Activated CD8-positive, alpha-beta T cell treated with anti-CD3 and anti-CD28 coated beads for 36 hours (primary cell): ENCODE data around the gene ANXA6. TPM values are rescaled to one million over a fixed set of nuclear protein-coding genes. Genes with fewer than 3 reads are reported as not detected.

Experiments used
- ATAC-seq: fragments of 200-7000 bp; cut with Tn5 transposase; one replicate; pipeline ENCODE4 v1.10.0; 2021; ENCODE audit warnings: mild to moderate bottlenecking, moderate library complexity
- CTCF ChIA-PET: fragments of 350-600 bp; sonication (Branson Sonifier 250); formaldehyde crosslinking; loops from one replicate; lab custom pipeline; 2021; ENCODE audit warnings: antibody characterized with exemption; lab: Charles Lee
- POLR2A ChIA-PET: fragments of 350-600 bp; sonication (Branson Sonifier 250); formaldehyde crosslinking; loops from one replicate; lab custom pipeline; 2021; ENCODE audit warnings: antibody characterized with exemption; lab: Charles Lee
- DNase-seq: peaks from one replicate; pipeline ENCODE4 v3.0.0-alpha.2; 2020
- H3K27ac Mint-ChIP-seq: one replicate; pipeline ENCODE4 v1.8.0; 2021; ENCODE audit warnings: mild to moderate bottlenecking, mixed read lengths
- H3K27me3 Mint-ChIP-seq: one replicate; pipeline ENCODE4 v1.8.0; 2021; ENCODE audit warnings: mixed read lengths
- H3K36me3 Mint-ChIP-seq: one replicate; pipeline ENCODE4 v1.8.0; 2021; ENCODE audit warnings: low read depth, mixed read lengths
- H3K4me1 Mint-ChIP-seq: one replicate; pipeline ENCODE4 v1.8.0; 2021; ENCODE audit warnings: low read depth, mixed read lengths
- H3K4me3 Mint-ChIP-seq: one replicate; pipeline ENCODE4 v1.8.0; 2021; ENCODE audit warnings: mild to moderate bottlenecking, moderate library complexity, mixed read lengths
- H3K9me3 Mint-ChIP-seq: one replicate; pipeline ENCODE4 v1.8.0; 2021; ENCODE audit warnings: mixed read lengths
- intact Hi-C: fragments of 100-400 bp; cut with micrococcal nuclease; formaldehyde crosslinking; loops from one replicate; pipeline ENCODE4 v1.10.0; 2022
- total RNA-seq, 2 experiments: library from RNA; stranded (reverse); gene quantifications; one replicate each; pipeline ENCODE4 v1.2.3, GENCODE V29; 2021
- TF ChIP-seq, protein P1 (sequence below): fragments of 200-600 bp; IDR thresholded peaks from one replicate; pipeline ENCODE4 v1.8.0; 2022; ENCODE audit warnings: antibody characterized with exemption, mild to moderate bottlenecking

Gene ANXA6
- total RNA-seq, 2 experiments from 2014 or later, result 328 to 336 TPM

DNA sequence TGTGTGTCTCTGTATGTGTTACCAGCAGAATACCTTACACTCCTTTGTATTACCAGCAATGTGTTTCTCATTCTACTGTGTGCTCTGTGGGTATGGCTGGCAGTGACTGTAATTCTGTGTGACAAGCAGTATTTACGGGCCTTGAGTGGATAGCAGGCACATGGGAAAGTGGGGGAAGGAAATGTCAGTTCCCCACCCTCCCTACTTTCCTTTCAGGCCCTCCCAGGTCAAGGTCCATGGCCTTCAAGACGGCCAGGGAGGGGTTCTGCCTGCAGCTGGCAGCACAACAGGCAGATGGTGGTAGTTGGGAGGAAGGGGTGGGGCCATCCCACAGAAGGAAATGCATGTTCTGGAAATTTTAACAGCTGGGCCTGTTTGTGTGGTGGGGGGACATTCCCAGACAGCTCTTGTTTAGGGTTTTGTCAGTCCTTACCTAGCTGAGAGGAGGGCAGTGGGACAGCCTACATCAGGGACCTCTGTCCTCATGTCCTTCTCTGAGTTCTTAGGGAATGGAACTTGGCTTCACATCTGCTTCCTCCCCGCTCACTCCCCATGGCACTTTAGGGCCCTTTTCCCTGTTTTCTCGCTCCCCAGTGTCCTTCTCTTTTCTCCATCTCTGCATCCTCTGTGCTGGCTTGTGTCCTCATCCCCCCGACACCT is 62.1 kb downstream of the ANXA6 start:
- peaks cover 25% of the 10 kb centered on the region for H3K36me3 Mint-ChIP-seq
- H3K27me3 Mint-ChIP-seq, result peaks cover 4% of the 10 kb centered on the region
- peaks cover 81% of the 10 kb centered on the region for H3K4me1 Mint-ChIP-seq
- TF ChIP-seq, protein P1, sequence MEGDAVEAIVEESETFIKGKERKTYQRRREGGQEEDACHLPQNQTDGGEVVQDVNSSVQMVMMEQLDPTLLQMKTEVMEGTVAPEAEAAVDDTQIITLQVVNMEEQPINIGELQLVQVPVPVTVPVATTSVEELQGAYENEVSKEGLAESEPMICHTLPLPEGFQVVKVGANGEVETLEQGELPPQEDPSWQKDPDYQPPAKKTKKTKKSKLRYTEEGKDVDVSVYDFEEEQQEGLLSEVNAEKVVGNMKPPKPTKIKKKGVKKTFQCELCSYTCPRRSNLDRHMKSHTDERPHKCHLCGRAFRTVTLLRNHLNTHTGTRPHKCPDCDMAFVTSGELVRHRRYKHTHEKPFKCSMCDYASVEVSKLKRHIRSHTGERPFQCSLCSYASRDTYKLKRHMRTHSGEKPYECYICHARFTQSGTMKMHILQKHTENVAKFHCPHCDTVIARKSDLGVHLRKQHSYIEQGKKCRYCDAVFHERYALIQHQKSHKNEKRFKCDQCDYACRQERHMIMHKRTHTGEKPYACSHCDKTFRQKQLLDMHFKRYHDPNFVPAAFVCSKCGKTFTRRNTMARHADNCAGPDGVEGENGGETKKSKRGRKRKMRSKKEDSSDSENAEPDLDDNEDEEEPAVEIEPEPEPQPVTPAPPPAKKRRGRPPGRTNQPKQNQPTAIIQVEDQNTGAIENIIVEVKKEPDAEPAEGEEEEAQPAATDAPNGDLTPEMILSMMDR, result no peak
- DNase-seq, result no peak
- H3K4me3 Mint-ChIP-seq, result no peak overlapping the region
- no peaks in the 10 kb centered on the region for H3K9me3 Mint-ChIP-seq
- intact Hi-C loops, result loop anchor here (5.0 kb wide), 1 partner anchor 43 kb away; no protein-coding TSS in a partner anchor
- ATAC-seq, result no peak
- POLR2A ChIA-PET, result interaction anchor here (1.0 to 5.7 kb wide), 7 partner anchors 11 to 37 kb away, joined by 3 to 65 read pairs (median 3); partner anchors contain the start of gene TNIP1
- H3K27ac Mint-ChIP-seq, result peak overlapping the region; percentile 93
- CTCF ChIA-PET, result interaction anchor here (0.9 to 6.2 kb wide), 4 partner anchors 9 to 45 kb away, joined by 4 to 59 read pairs (median 28); no protein-coding TSS in a partner anchor

DNA sequence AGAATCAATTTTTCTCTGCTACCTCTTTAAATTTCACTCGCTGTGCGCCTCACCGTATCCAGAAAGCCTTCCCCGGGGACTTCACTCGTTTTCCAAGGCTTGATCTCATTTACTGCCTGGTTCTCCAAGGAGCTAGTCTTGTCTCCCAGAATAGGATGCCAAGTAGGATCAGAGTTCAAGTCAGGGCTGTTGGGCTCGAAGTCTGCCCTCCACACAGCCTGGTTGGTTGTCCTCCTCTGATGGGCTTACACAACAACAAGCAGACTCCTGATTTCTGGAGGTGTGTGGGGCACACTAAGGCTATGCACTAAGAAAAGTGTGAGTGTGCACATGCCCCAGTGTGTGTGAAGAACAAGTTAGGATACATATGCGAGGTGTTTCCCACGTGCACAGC is 62.7 kb downstream of the ANXA6 start:
- Mint-ChIP-seq H3K27ac (peak overlapping the region; percentile 93), H3K4me1 (peaks cover 77% of the 10 kb centered on the region), H3K27me3 (peaks cover 4% of the 10 kb centered on the region), H3K9me3 (no peaks in the 10 kb centered on the region), H3K4me3 (peak overlapping the region; percentile 61), H3K36me3 (peaks cover 22% of the 10 kb centered on the region)
- intact Hi-C loops, result loop anchor here (5.0 kb wide), 1 partner anchor 43 kb away; no protein-coding TSS in a partner anchor
- TF ChIP-seq, protein P1, result no peak
- no peak for ATAC-seq
- POLR2A ChIA-PET, result interaction anchor here (1.0 to 5.7 kb wide), 4 partner anchors 10 to 32 kb away, joined by 3 to 65 read pairs (median 6); partner anchors contain the start of gene TNIP1
- CTCF ChIA-PET, result interaction anchor here (6.0 to 6.2 kb wide), 2 partner anchors 20 to 45 kb away, joined by 47 to 59 read pairs; no protein-coding TSS in a partner anchor
- DNase-seq, result no peak

DNA sequence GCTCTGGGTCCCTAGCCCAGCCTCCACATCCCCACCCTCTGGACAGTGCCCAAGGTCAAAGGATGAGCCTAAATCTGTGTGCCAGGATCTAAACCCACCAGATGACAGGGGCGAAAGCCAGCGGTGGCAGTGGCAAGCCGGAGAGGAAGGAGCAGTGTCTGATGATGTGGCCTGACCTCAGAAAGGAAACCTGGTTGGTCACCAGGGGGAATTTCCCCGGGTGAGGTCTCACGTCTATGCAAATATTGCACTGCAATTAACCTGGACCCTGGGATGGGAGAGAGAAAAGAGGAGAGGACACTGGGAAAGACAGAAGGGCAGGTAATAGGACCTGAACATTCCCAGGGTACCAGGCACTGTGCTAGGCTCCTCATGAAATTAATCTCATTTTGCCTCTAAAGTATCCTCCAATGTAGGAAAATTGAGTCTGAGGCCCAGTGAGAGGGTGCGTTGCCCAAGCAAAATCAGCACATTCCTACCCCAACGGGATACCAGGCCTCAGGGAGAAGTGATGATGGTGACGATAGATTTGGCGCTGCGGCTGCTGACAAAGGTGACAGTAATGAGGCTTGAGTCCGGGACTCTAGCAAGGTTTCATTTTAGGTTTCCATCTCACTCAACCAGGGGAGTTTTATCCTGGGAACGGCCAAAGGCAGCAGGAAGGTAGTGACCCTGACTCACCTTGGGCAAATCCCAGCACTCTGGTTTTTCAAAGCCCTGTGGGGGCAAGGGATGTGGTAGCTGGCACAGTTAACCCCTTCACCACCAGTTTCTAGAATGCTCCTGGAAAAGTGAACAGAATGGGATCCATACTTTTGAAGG is 63.3 kb downstream of the ANXA6 start:
- peak overlapping the region; percentile 61 for H3K4me3 Mint-ChIP-seq
- H3K9me3 Mint-ChIP-seq, result no peaks in the 10 kb centered on the region
- CTCF ChIA-PET, result interaction anchor here (0.8 to 6.2 kb wide), 13 partner anchors 10 to 71 kb away, joined by 3 to 59 read pairs (median 5); partner anchors contain the start of gene TNIP1
- peak; percentile 85 for DNase-seq
- TF ChIP-seq, protein P1, result no peak
- H3K27me3 Mint-ChIP-seq, result peaks cover 4% of the 10 kb centered on the region
- POLR2A ChIA-PET, result interaction anchor here (0.7 to 2.1 kb wide), 7 partner anchors 7 to 61 kb away, joined by 3 to 11 read pairs (median 3); partner anchors contain the start of gene TNIP1
- peaks cover 17% of the 10 kb centered on the region for H3K36me3 Mint-ChIP-seq
- ATAC-seq, result peak; percentile 60
- H3K4me1 Mint-ChIP-seq, result peaks cover 71% of the 10 kb centered on the region
- peak overlapping the region; percentile 93 for H3K27ac Mint-ChIP-seq
- intact Hi-C loops, result no loop called here

DNA sequence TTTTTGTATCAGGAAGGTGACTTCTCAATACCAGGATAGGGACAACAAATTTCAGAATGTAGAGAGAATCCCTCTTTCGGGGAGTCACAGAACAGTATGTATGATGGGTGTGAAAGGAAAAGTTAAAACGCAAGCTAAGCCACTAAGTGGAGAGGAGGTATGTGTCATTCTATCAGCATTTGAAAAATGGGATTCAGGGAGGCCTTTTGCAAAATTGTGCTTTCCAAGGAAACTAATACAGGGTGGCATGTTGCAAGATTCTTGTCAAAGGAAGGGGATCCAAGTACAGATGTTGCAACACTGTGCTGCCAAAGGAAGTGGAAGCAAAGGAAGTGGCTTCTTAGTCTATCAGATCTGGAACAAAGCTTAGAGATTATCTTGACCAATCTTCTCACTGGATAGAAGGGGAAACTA is 64.1 kb downstream of the ANXA6 start:
- peaks cover 4% of the 10 kb centered on the region for H3K27me3 Mint-ChIP-seq
- TF ChIP-seq, protein P1, result no peak
- H3K27ac Mint-ChIP-seq, result peak overlapping the region; percentile 93
- peaks cover 14% of the 10 kb centered on the region for H3K36me3 Mint-ChIP-seq
- peak; percentile 15 for ATAC-seq
- H3K4me3 Mint-ChIP-seq, result peak overlapping the region; percentile 61
- H3K9me3 Mint-ChIP-seq, result no peaks in the 10 kb centered on the region
- intact Hi-C loops, result no loop called here
- POLR2A ChIA-PET, result interaction anchor here (0.7 to 2.1 kb wide), 6 partner anchors 8 to 62 kb away, joined by 3 to 11 read pairs (median 7); partner anchors contain the start of gene TNIP1
- H3K4me1 Mint-ChIP-seq, result peaks cover 68% of the 10 kb centered on the region
- CTCF ChIA-PET, result interaction anchor here (0.8 to 2.1 kb wide), 12 partner anchors 9 to 71 kb away, joined by 3 to 9 read pairs (median 4); partner anchors contain the start of gene TNIP1
- no peak for DNase-seq
